Parathyroid adenoma (tissue), 2 donors: Measurements from ENCODE around the gene EPHX1.
"Not testable (repeated sequence)": the region's sequence is repeated elsewhere in the genome, so short reads cannot be mapped to it uniquely, and the experiment has no call there.

ENCODE experiments used
- H2AFZ ChIP-seq: fragments of 300-600 bp; sonication (generic); one replicate; pipeline ENCODE4 v1.7.0; 2017; ENCODE audit warnings: antibody characterized with exemption, mild to moderate bottlenecking
- H3K27ac ChIP-seq: fragments of 300-600 bp; sonication (generic); one replicate; pipeline ENCODE4 v1.7.0; 2017
- H3K27me3 ChIP-seq: fragments of 300-600 bp; sonication (generic); one replicate; pipeline ENCODE4 v1.7.0; 2017; ENCODE audit warnings: low read length; ENCODE audit not compliant: control insufficient read depth, insufficient read depth
- H3K36me3 ChIP-seq: fragments of 300-600 bp; sonication (generic); one replicate; pipeline ENCODE4 v1.7.0; 2017; ENCODE audit warnings: low read length; ENCODE audit not compliant: control insufficient read depth, insufficient read depth
- H3K4me1 ChIP-seq: fragments of 300-600 bp; sonication (generic); one replicate; pipeline ENCODE4 v1.7.0; 2017; ENCODE audit warnings: control low read depth
- H3K4me2 ChIP-seq: fragments of 300-600 bp; sonication (generic); one replicate; pipeline ENCODE4 v1.7.0; 2017; ENCODE audit warnings: low read length
- H3K4me3 ChIP-seq: fragments of 300-600 bp; sonication (generic); one replicate; pipeline ENCODE4 v1.7.0; 2017; ENCODE audit warnings: low read depth, low read length
- H3K79me2 ChIP-seq: fragments of 300-600 bp; sonication (generic); one replicate; pipeline ENCODE4 v1.7.0; 2017; ENCODE audit warnings: control low read depth
- H3K9ac ChIP-seq: fragments of 300-600 bp; sonication (generic); one replicate; pipeline ENCODE4 v1.7.0; 2017; ENCODE audit warnings: mild to moderate bottlenecking
- H3K9me3 ChIP-seq: fragments of 300-600 bp; sonication (generic); one replicate; pipeline ENCODE4 v1.7.0; 2017; ENCODE audit warnings: low read length; ENCODE audit not compliant: control insufficient read depth
- CTCF ChIP-seq: fragments of 300-600 bp; sonication (generic); IDR thresholded peaks from one replicate; pipeline ENCODE4 v1.7.0; 2017; ENCODE audit warnings: antibody characterized with exemption, mild to moderate bottlenecking
- donor health status: primary hyperparathyroidism.

The EPHX1 gene

GRCh38 chr1:225780630-225781029 is 29.3 kb upstream of the EPHX1 start:
- Histone ChIP-seq H3K79me2 (peaks cover 21% of the 10 kb centered on the region), H3K36me3 (no peaks in the 10 kb centered on the region), H3K27me3 (no peaks in the 10 kb centered on the region), H3K4me1 (no peaks in the 10 kb centered on the region), H3K27ac (no peak overlapping the region), H2AFZ (no peak overlapping the region), H3K4me2 (no peak overlapping the region), H3K9ac (no peak overlapping the region), H3K4me3 (no peak overlapping the region), H3K9me3 (no peaks in the 10 kb centered on the region)
- no peak for TF ChIP-seq CTCF

GRCh38 chr1:225789142-225789541 is 20.8 kb upstream of the EPHX1 start:
- H2AFZ ChIP-seq, H3K4me1 ChIP-seq, H3K4me3 ChIP-seq, H3K27ac ChIP-seq, H3K79me2 ChIP-seq, H3K27me3 ChIP-seq, H3K4me2 ChIP-seq, H3K9me3 ChIP-seq, H3K9ac ChIP-seq, H3K36me3 ChIP-seq: not testable (repeated sequence)

- no peak for TF ChIP-seq CTCF
- H3K9me3 ChIP-seq = no peaks in the 10 kb centered on the region
- H3K36me3 ChIP-seq = no peaks in the 10 kb centered on the region
- no peak overlapping the region for H3K4me3 ChIP-seq
- no peaks in the 10 kb centered on the region for H3K4me1 ChIP-seq
- H3K27me3 ChIP-seq = no peaks in the 10 kb centered on the region
- no peak overlapping the region for H3K9ac ChIP-seq
- H2AFZ ChIP-seq = no peak overlapping the region
- H3K79me2 ChIP-seq = no peaks in the 10 kb centered on the region
- H3K4me2 ChIP-seq = no peak overlapping the region
- H3K27ac ChIP-seq = no peak overlapping the region
Observed at GRCh38 chr1:225794954-225795353, 15.0 kb upstream of the EPHX1 start.

- not testable (repeated sequence) for H3K27ac ChIP-seq, H3K27me3 ChIP-seq, H3K36me3 ChIP-seq, H3K79me2 ChIP-seq, H3K9ac ChIP-seq, H3K4me3 ChIP-seq, H2AFZ ChIP-seq, H3K4me2 ChIP-seq, H3K4me1 ChIP-seq, H3K9me3 ChIP-seq
Observed at GRCh38 chr1:225796097-225796496, 13.8 kb upstream of the EPHX1 start.

GRCh38 chr1:225801146-225801545 is 8.8 kb upstream of the EPHX1 start:
- not testable (repeated sequence) for H3K4me1 ChIP-seq, H2AFZ ChIP-seq, H3K27me3 ChIP-seq, H3K79me2 ChIP-seq, H3K9me3 ChIP-seq, H3K9ac ChIP-seq, H3K4me2 ChIP-seq, H3K36me3 ChIP-seq, H3K27ac ChIP-seq, H3K4me3 ChIP-seq

- no peak overlapping the region for H3K9ac ChIP-seq
- no peaks in the 10 kb centered on the region for H3K27me3 ChIP-seq
- H3K4me2 ChIP-seq = no peak overlapping the region
- no peaks in the 10 kb centered on the region for H3K79me2 ChIP-seq
- H3K9me3 ChIP-seq = no peaks in the 10 kb centered on the region
- H3K27ac ChIP-seq = no peak overlapping the region
- no peak overlapping the region for H2AFZ ChIP-seq
- no peaks in the 10 kb centered on the region for H3K36me3 ChIP-seq
- no peak overlapping the region for H3K4me3 ChIP-seq
- H3K4me1 ChIP-seq = no peaks in the 10 kb centered on the region
- TF ChIP-seq CTCF = no peak
Observed at GRCh38 chr1:225806249-225806648, 3.7 kb upstream of the EPHX1 start.

GRCh38 chr1:225806736-225807135 is 3.2 kb upstream of the EPHX1 start:
- H3K79me2 ChIP-seq, H3K9me3 ChIP-seq, H3K4me2 ChIP-seq, H3K27me3 ChIP-seq, H3K36me3 ChIP-seq, H3K27ac ChIP-seq, H3K4me1 ChIP-seq, H2AFZ ChIP-seq, H3K4me3 ChIP-seq, H3K9ac ChIP-seq: not testable (repeated sequence)
